Subcutaneous adipose tissue (tissue), 4 donors: ENCODE results near the gene MSL2. TPM values are rescaled to one million over a fixed set of nuclear protein-coding genes. Genes with fewer than 3 reads are reported as not detected.

Experiments
- CTCF ChIP-seq: fragments of 450-650 bp; IDR thresholded peaks from one replicate; pipeline ENCODE4 v1.5.1; 2016; ENCODE audit warnings: low read depth, mild to moderate bottlenecking, control low read depth, antibody characterized with exemption, moderate library complexity
- total RNA-seq, 4 donors: library from RNA; depleted of rRNA; stranded (reverse); fragments of >200 nt; gene quantifications; one replicate each; pipeline ENCODE4 v1.1.0, GENCODE V29; 2016

The MSL2 gene, protein sequence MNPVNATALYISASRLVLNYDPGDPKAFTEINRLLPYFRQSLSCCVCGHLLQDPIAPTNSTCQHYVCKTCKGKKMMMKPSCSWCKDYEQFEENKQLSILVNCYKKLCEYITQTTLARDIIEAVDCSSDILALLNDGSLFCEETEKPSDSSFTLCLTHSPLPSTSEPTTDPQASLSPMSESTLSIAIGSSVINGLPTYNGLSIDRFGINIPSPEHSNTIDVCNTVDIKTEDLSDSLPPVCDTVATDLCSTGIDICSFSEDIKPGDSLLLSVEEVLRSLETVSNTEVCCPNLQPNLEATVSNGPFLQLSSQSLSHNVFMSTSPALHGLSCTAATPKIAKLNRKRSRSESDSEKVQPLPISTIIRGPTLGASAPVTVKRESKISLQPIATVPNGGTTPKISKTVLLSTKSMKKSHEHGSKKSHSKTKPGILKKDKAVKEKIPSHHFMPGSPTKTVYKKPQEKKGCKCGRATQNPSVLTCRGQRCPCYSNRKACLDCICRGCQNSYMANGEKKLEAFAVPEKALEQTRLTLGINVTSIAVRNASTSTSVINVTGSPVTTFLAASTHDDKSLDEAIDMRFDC
- 10 to 100 TPM; 18.9 to 27.6 (median 24.6) TPM for total RNA-seq

GRCh38 chr3:136196064-136196400, at the start of gene MSL2:
TSS of gene MSL2 (minus strand) at chr3:136196335. CDS start at chr3:136195113, 1,222 bp downstream.
- no peak for TF ChIP-seq CTCF

GRCh38 chr3:136245691-136246090, 49.6 kb upstream of the MSL2 start:
- no peak for TF ChIP-seq CTCF

DNA sequence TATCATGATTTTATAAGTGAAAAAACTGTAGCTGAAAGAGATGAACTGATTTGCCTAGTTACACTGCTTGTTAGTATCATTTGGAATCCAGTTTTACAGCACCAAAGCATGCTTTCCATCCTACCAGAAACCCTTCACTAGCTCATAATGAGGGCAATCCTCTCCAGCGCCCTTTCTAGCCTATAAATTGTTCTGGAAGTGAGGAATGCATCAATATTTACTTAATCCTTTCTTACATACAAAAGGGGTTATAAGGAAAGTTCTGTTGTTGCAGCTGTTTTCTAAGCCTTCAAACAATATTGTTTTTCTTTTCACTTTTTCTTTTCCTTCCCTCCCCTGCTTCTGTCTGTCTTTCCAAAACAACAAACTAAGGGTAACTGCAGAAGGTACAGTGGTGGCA, 43.0 kb upstream of the MSL2 start:
- no peak for TF ChIP-seq CTCF

DNA sequence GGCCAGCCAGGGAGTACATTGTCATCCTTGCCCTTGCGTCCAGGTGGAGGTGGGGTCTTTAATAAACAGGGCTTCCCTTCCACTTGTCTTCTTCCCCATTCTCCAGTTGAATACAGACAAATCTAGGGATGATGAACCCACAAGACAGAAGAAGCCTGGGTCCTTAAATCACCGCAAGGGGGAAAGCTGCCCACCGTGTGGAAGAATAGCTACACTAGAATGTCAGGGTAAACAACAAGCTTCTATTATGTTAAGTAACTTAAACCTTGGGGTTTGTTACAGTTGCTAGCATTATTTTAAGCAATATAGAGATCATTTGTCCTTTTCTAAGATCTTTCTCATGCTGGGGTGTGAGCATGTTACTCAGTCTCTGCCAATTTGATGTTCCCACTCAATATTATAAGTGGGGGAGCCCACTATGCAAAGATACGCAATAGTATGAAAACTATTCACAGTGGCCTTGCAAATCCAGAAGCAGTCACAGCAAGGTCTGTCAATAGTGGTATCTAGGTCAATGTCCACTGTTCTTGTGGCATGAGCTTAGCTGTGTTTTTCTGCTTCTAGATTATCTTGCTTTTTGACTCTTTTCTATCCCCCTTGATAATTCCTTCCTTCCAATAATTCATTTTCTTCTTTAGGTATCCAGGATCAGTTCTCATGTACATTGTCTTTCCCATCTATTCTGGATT, 42.0 kb upstream of the MSL2 start:
- TF ChIP-seq CTCF: no peak

DNA sequence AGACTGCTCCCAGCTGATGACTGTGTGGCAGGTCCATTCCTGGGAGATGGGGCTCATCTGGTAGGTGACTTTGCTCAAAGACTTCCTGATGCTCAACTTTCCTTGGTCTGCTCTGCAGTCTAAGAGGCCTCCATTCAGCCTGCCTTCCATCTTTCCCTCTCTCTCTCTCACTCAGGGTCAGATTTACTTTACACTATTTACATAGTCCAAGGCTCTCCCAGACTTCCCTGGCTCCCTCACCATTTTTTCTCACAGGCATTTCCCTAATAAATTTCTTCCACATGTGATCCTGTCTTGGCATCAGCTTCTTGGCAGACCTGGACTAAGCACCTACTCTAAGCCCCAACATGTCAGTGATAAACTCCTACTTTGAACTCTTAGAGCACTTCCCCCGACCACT, 41.0 kb upstream of the MSL2 start:
- no peak for TF ChIP-seq CTCF

DNA sequence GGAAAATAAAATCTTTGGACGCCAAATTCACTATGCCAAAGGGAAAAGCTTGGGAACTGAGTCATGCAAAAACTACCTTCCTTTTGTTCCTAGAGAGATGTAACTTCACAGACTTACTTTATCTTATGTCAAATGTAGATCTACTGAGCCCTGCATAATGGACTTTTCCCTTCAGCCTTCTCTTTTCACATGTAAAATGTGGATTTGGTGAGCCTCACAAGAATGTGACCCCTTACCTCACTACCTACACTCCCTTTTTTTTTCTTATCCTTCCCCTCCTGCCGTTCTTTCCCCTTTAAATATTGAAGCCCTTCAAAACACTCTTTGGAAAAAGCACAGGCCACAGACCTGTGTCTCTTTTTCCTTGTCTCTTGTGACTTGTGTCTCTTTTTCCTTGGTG, 40.0 kb upstream of the MSL2 start:
- no peak for TF ChIP-seq CTCF

- TF ChIP-seq CTCF: no peak
Measured at GRCh38 chr3:136235545-136235944, 39.4 kb upstream of the MSL2 start.
